HG02870 (cell line): ENCODE results near the gene PGK2.
"Not testable (repeated sequence)": the region's sequence is repeated elsewhere in the genome, so short reads cannot be mapped to it uniquely, and the experiment has no call there.

Source experiments
- ATAC-seq: cut with Tn5 transposase; IDR thresholded peaks from one replicate; pipeline ENCODE4 v1.9.1; 2021; ENCODE audit warnings: mild to moderate bottlenecking, moderate library complexity; ENCODE audit not compliant: unreplicated experiment

The PGK2 gene

GRCh38 chr6:49787176-49787575 lies at the start of gene PGK2:
Gene PGK2, minus strand, starts transcription at chr6:49787285. Its CDS starts 98 bp downstream, at chr6:49787187.
- ATAC-seq = no peak

GRCh38 chr6:49835140-49835539 lies 48.1 kb upstream of the PGK2 start:
- no peak for ATAC-seq

GRCh38 chr6:49833386-49833785 lies 46.3 kb upstream of the PGK2 start:
- no peak for ATAC-seq

GRCh38 chr6:49826743-49827406 lies 39.8 kb upstream of the PGK2 start:
- ATAC-seq = peak; percentile 90

GRCh38 chr6:49815166-49815565 lies 28.1 kb upstream of the PGK2 start:
- ATAC-seq = no peak

GRCh38 chr6:49813248-49813647 lies 26.2 kb upstream of the PGK2 start:
- ATAC-seq = no peak

- no peak for ATAC-seq
Observed at GRCh38 chr6:49806145-49806544, 19.1 kb upstream of the PGK2 start.

- ATAC-seq = no peak
Observed at GRCh38 chr6:49805246-49805645, 18.2 kb upstream of the PGK2 start.

GRCh38 chr6:49801525-49801924 lies 14.4 kb upstream of the PGK2 start:
- no peak for ATAC-seq

- no peak for ATAC-seq
Observed at GRCh38 chr6:49799090-49799489, 12.0 kb upstream of the PGK2 start.

GRCh38 chr6:49796842-49797455 lies 9.9 kb upstream of the PGK2 start:
- ATAC-seq = not testable (repeated sequence)

- ATAC-seq = no peak
Observed at GRCh38 chr6:49790341-49790740, 3.3 kb upstream of the PGK2 start.

GRCh38 chr6:49784272-49784671 lies 2.8 kb downstream of the PGK2 start:
- no peak for ATAC-seq

- no peak for ATAC-seq
Observed at GRCh38 chr6:49782725-49783124, 4.4 kb downstream of the PGK2 start.

GRCh38 chr6:49782293-49782692 lies 4.8 kb downstream of the PGK2 start:
- no peak for ATAC-seq

GRCh38 chr6:49776444-49776843 lies 10.6 kb downstream of the PGK2 start:
- no peak for ATAC-seq

GRCh38 chr6:49775043-49775442 lies 12.0 kb downstream of the PGK2 start:
- ATAC-seq = no peak

- ATAC-seq = no peak
Observed at GRCh38 chr6:49772285-49772684, 14.8 kb downstream of the PGK2 start.

- ATAC-seq = no peak
Observed at GRCh38 chr6:49766762-49767161, 20.3 kb downstream of the PGK2 start.

GRCh38 chr6:49764571-49765236 lies 22.4 kb downstream of the PGK2 start:
- no peak for ATAC-seq

- ATAC-seq = no peak
Observed at GRCh38 chr6:49744259-49744658, 42.8 kb downstream of the PGK2 start, which contains the start of gene CRISP3. Gene CRISP3, minus strand, starts transcription at chr6:49744388. Its CDS starts 21 bp downstream, at chr6:49744367.

GRCh38 chr6:49743429-49743828 lies 43.7 kb downstream of the PGK2 start:
- ATAC-seq = no peak
